NCI-H748 (cell line): ENCODE data around the gene VRK2.

Source experiments
- DNase-seq: peaks from one replicate; lab custom pipeline; 2025; ENCODE audit not compliant: unreplicated experiment; lab: John Stamatoyannopoulos, UW

Gene VRK2

GRCh38 chr2:58046585-58047372, at the start of gene VRK2:
TSS of gene VRK2 (plus strand) at chr2:58046806. CDS start at chr2:58048832, 2,026 bp downstream.
- DNase-seq = peak; percentile 93

DNA sequence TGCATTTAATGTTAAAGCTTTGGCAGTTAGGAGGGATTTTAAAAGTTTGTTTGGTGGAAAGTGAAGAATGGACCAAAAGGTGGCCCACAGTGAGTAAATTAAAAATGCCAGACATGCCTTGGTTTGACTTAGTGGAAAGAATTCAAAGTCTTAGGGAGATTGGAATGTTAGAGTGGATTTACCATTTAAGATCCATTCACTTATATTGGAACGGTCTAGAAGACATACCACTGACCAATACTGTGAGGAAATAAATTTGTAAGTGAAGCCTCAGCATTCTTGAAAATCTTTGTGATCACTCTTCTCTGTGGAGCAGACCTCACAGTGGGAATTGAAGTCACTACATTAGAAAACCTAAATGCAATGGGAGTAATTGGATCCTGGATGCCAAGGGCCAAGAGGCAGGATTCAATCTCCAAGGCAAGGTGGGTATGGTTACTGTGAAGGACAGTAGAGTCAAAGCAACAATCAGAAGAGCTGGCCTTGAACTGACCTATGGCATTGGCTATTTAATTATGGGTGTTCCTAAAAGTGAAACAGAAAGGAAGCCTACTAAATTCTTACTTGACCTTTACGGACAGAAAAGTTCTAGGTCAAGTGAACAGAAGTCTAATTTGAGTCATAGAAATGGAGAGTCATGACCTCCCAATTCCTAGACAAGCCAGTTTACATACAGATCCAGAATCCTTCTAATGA, 40.2 kb upstream of the VRK2 start:
- no peak for DNase-seq

DNA sequence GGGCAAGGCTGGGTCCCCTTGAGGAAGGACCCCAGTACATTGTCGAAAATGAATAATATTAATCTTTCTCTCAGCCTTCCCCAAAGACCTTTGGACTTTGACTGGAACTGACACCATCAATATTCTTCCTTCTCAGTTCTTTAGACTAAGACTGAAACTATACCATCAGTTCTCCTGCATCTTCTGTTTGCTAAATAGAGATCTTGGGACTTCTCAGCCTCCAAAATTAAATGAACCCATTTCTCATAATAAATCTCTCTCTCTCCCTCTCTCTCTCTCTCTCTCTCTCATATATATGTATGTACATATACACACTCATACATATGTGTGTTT, 39.7 kb upstream of the VRK2 start:
- no peak for DNase-seq

- peak; percentile 8 for DNase-seq
These were observed 36.0 kb upstream of the VRK2 start for GRCh38 chr2:58010599-58010998.

- DNase-seq = no peak
These were observed 27.4 kb upstream of the VRK2 start for GRCh38 chr2:58019229-58019628.

DNA sequence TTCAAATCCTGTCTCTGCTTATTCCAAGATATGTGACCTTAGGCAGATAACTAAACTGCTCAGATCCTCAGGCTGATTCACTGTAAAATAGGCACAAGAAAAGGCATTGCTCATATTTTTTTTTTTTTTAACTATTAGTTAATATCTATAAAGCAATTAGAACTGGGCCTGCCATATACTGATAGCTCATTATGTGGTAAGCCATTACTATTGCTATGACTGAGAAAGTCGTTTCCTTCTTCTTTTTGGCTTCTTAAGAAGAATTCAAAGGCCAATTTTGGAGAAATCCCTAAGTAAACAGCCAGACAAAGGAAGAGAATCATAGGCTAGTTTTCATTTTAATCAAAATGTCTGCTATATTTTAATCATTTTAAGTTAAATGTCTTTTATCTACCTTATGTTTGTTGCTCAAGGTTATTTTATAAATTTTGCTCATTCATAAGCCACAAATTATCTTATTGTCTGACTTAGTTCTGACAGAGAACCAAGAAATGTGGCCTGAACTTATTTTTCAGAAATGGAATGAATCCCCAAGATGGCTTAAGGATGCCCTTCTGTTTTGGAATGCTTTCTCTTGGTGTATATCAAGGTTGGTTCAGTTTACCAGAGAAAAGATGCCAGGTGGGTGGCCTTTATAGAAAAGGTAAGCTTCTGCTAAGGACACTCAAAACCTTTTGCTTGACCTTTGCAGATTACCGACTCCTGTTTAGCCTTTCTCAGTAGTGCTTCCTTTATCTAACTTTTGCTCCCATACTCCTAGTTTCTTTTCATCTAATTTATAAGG, 21.3 kb upstream of the VRK2 start:
- no peak for DNase-seq

- no peak for DNase-seq
These were observed 19.6 kb upstream of the VRK2 start for GRCh38 chr2:58027029-58027428.

GRCh38 chr2:58030771-58031170, 15.8 kb upstream of the VRK2 start:
- DNase-seq = no peak

DNA sequence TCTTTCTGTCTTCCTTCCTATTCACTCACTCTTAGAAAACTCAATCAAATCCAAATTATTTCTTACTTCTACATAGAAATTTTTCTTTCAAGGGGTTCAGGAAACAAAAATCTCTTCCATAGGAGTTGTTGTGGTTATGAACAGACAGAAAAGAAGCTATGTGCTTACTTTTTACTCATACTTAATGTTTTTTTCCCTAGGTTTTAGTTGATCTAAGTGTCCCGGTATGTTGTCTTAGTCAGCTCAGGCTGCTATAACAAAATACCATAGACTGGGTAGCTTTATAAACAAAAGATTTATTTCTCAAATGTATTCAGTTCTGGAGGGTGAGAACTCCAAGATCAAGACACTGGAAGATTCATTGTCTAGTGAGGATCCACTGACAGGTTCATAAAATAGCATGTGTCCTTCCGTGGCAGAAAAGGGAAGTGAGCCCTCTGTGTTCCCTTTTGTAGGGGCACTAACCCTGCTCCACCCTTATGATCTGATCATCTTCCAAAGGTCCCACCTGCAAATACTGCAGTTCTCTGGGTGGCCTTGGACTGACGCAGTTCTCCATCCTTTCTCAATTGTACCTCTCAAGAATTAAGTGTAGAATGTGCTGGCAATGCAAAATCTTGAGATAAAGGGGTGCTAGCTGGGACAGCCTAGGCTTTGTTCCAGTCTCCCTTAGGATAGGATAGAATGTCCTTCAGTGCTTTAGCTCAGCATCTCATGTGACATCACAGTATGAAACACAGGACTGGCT, 14.4 kb upstream of the VRK2 start:
- DNase-seq = no peak

DNA sequence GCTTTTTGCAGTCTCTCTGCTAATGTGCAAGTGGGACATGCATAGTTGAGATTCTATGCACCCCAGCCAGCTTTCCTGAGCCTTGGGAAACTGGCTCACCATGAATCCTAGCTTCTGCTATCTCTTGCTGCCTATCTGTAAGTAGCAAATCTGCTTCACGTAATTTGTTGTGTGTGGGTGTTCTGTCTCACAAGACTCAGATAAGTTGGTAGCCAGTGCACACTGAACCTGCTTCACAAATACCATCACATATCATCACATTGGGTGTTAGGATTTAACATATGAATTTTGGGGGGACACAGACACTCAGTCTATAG, 13.9 kb upstream of the VRK2 start:
- no peak for DNase-seq

DNA sequence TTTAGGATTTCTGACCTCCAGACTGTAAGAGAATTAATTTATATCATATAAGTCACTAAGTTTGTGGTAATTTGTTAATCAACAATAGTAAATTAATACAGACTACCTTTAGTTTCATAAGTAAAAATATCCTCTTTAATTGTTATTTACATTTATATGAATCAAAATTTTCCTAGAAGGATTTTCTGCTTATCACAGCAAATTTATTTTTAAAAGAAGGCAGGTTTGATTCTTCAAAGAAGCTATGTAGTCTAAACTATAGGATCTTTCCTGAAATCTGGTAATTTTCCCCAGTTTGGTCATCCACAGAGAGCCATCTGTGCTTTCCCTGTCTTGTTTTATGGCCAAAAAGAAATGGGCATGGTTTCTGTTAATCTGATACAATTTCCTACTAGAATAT, 13.1 kb upstream of the VRK2 start:
- DNase-seq = no peak

DNA sequence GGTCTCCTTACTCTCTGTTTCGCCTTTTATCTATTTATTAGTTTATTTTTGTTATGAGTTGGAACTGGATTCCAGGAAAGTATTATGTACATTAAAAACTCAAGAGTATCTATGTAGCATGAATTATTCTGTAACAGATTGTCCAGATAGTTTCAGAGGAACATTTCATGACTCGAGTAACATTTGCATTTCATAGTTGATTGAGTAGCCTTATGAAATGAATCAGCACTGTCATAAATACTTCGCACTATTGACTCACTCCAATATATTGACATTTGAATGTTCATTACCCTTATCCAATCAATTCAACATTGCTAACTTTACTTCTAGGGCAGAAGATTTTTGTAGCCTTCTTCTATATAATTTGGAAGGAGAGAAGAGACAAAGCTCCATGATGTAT, 11.3 kb upstream of the VRK2 start:
- DNase-seq = no peak

DNA sequence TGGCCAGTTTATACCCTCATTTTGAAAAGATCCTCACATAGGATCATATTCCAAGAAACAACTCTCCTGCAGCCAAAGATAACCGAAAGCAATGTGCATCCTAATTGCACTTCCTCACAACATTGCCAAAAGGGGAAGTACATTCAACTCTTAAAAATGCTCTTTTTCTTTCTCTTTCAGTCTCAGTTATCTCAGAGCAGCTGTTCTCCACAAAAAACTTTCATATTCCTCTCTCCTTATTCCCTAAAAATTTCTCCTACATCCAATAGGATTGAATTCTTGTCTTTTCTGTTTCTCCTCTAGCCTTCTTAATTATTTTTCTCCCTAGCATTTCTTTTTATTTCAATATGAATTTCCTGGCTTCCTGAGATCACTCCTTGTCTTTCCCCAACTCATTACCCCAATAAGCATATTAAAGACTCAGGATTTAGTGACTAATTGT, 7.4 kb upstream of the VRK2 start:
- no peak for DNase-seq

DNA sequence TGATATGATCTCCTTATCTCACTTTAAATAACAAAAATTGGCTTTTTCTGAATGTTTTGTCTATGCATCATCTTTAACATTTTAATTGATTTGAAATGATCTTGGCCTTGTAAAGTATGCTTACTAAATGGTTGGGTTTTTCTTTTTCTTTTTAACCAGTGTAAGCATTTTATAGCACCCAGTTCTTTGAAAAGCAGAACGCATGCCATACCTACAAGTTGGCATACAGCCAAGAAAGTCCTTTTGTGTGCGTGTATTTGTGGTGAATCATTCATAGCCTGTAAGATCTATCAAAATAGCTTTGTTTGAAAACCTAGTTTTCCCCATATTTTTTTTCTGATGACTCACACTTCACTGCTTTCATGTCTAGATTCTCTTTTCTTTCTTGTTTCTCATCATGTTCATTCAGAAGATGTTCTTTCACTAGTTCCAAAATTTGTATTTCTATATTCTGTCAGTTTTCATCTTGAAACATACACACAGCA, 4.1 kb upstream of the VRK2 start:
- DNase-seq = peak; percentile 71

- no peak for DNase-seq
These were observed 2.5 kb upstream of the VRK2 start for GRCh38 chr2:58044145-58044544.

DNA sequence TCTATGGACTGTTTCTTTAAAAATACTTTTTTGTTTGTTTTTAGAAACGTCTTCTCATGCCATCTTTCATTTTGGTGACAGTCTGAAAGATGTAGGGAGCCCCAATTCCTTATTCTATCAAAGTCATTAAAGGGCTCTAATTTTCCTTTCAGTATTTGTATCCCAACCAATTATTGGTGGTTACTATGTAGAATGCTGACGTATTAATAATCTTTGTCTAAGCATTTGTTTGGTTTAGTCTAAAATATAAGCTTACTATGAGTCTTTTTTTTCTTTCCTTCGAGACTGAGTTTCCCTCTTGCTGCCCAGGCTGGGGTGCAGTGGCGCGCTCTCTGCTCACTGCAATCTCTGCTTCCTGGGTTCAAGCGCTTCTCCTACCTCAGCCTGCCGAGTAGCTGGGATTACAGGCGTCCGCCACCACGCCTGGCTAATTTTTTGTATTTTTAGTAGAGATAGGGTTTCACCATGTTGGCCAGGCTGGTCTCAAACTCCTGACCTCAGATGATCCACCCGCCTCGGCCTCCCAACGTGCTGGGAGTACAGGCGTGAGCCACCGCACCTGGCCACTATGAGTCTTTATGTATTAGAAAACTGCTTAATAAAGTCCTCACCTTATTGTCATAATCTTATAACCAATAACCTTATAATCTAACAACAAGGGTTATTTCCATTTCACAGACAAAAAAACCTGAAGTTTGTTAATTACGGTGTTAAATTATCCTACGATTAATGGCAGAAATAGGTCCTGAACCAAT, 849 bp upstream of the VRK2 start:
- DNase-seq = no peak

DNA sequence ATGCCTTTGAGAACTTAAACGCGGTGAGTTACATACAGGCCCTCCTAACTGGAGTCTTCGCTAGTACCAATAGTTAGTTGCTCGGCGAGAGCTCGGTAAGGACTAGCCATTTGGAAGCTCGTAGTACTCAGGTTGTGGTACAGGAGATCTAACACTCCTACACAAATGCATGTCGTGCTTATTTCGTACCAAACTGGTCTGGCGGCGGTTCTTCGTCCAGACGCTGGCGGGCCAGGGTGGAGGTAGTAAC, 346 bp upstream of the VRK2 start:
- no peak for DNase-seq

GRCh38 chr2:58047373-58047935, 848 bp downstream of the VRK2 start:
- DNase-seq = peak; percentile 63

- DNase-seq = no peak
These were observed 1.4 kb downstream of the VRK2 start for GRCh38 chr2:58047961-58048360.

GRCh38 chr2:58051445-58051844, 4.8 kb downstream of the VRK2 start:
- DNase-seq = no peak
